ENCODE data around the gene FAM222B. TPM values are rescaled to one million over a fixed set of nuclear protein-coding genes. Genes with fewer than 3 reads are reported as not detected.

Gene FAM222B
- total and polyA plus RNA-seq, 9 of the 15 experiments (the other 6 are each of a cell fraction or from before 2014, with no cell fraction given), result 4.0 to 34.6 (median 7.5) TPM

GRCh38 chr17:28750178-28751047 is 92.2 kb downstream of the FAM222B start (continued):
- TF ChIP-seq CBX8 (IDR thresholded peaks at IDR 0.05; ENCODE audit: borderline replicate concordance, extremely low read depth, low read depth, low read length, poor library complexity, severe bottlenecking) (no peak), CREB5 (CRISPR knock-in tag; IDR thresholded peaks at IDR 0.05) (no peak), TRIM28 (IDR thresholded peaks at IDR 0.05) (peak; percentile 28; the same call in 1 of the 2 replicates), MEIS2 (IDR thresholded peaks at IDR 0.05; ENCODE audit: partially characterized antibody) (no peak), KAT8 (IDR thresholded peaks at IDR 0.05; ENCODE audit: low read depth) (no peak), FOXK2 (conservative IDR thresholded peaks at IDR 0.05 in 1 of 2, IDR thresholded peaks at IDR 0.05 in 1 of 2; ENCODE audit: low read depth in 2 of 2) (0 out of 4 replicates have a peak, but pooled peaks of 1 of the 2 experiments have one; percentile 5), TCF7 (IDR thresholded peaks at IDR 0.05; ENCODE audit: borderline replicate concordance) (no peak), ZNF41 (CRISPR knock-in tag; conservative IDR thresholded peaks at IDR 0.05) (no peak), STAT5A (IDR thresholded peaks at IDR 0.05; ENCODE audit: borderline replicate concordance, low read length) (peak; percentile 27; the same call in 1 of the 2 replicates), NR4A1 (CRISPR knock-in tag; IDR thresholded peaks at IDR 0.05) (no peak), NR4A1 (tag; IDR thresholded peaks at IDR 0.05) (no peak), HDAC8 (tag; IDR thresholded peaks at IDR 0.05) (no peak), E2F4 (CRISPR knock-in tag; IDR thresholded peaks at IDR 0.05; ENCODE audit: low read depth) (no peak), KHSRP (IDR thresholded peaks at IDR 0.05) (no peak), RBM34 (IDR thresholded peaks at IDR 0.05; ENCODE audit: borderline replicate concordance, insufficient read depth, low read length) (no peak), POLR2B (IDR thresholded peaks at IDR 0.05; ENCODE audit: low read depth, partially characterized antibody) (peak; percentile 61), BCLAF1 (IDR thresholded peaks at IDR 0.05; ENCODE audit: borderline replicate concordance in 1 of 2, control insufficient read depth in 1 of 2, low read depth in 2 of 2, low read length in 1 of 2) (peak in 1 of 2 experiments; percentile 28; a peak in 2 of 4 replicates)
- TF ChIP-seq, protein P1, sequence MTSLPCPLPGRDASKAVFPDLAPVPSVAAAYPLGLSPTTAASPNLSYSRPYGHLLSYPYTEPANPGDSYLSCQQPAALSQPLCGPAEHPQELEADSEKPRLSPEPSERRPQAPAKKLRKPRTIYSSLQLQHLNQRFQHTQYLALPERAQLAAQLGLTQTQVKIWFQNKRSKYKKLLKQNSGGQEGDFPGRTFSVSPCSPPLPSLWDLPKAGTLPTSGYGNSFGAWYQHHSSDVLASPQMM (CRISPR knock-in tag; IDR thresholded peaks at IDR 0.05), result no peak
- TF ChIP-seq, protein P2, sequence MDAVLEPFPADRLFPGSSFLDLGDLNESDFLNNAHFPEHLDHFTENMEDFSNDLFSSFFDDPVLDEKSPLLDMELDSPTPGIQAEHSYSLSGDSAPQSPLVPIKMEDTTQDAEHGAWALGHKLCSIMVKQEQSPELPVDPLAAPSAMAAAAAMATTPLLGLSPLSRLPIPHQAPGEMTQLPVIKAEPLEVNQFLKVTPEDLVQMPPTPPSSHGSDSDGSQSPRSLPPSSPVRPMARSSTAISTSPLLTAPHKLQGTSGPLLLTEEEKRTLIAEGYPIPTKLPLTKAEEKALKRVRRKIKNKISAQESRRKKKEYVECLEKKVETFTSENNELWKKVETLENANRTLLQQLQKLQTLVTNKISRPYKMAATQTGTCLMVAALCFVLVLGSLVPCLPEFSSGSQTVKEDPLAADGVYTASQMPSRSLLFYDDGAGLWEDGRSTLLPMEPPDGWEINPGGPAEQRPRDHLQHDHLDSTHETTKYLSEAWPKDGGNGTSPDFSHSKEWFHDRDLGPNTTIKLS (IDR thresholded peaks at IDR 0.05; ENCODE audit: borderline replicate concordance, low read depth), result peak; percentile 39; the same call in 1 of the 2 replicates

All from K562 (cell line).